ENCODE measurements around the gene CXCL9. TPM values are rescaled to one million over a fixed set of nuclear protein-coding genes. Genes with fewer than 3 reads are reported as not detected.

CXCL9 gene
- total RNA-seq = not detected
- polyA plus RNA-seq (2013, experiment 1 of 2) = not detected
- polyA plus RNA-seq (2013, experiment 2 of 2) = not detected
- long read RNA-seq, experiment 1 = 0 reads
- long read RNA-seq, experiment 2 = 0 reads
- long read RNA-seq, experiment 3 = 0 reads
- long read RNA-seq, experiment 4 = 0 reads

GRCh38 chr4:76007089-76007862, at the start of gene CXCL9:
Gene CXCL9 (minus strand): TSS chr4:76007509. CDS start chr4:76007449, 60 bp downstream.
- no peaks in the 10 kb centered on the region for H3K36me3 Mint-ChIP-seq (ENCODE audit: low read depth)
- no peak for DNase-seq
- H3K4me1 Mint-ChIP-seq = peaks cover 7% of the 10 kb centered on the region
- no peak within 1 kb of the TSS for H3K4me3 Mint-ChIP-seq
- Histone ChIP-seq H3K27ac (ENCODE audit: low read depth, low read length) (no peak within 1 kb of the TSS), H3K9me3 (ENCODE audit: control insufficient read depth, low read length) (no peaks in the 10 kb centered on the region), H3K27me3 (ENCODE audit: control insufficient read depth, insufficient read depth, low read length, poor library complexity, severe bottlenecking) (no peaks in the 10 kb centered on the region), H3K4me1 (ENCODE audit: control insufficient read depth, insufficient read depth, low read length) (no peaks in the 10 kb centered on the region), H3K9ac (ENCODE audit: extremely low read depth, low read length, poor library complexity, severe bottlenecking) (no peak within 1 kb of the TSS), H3K4me3 (ENCODE audit: low read length) (no peak within 1 kb of the TSS), H3K36me3 (ENCODE audit: control insufficient read depth, insufficient read depth, low read length) (no peaks in the 10 kb centered on the region)
- peaks cover 5% of the 10 kb centered on the region for H3K27me3 Mint-ChIP-seq (ENCODE audit: insufficient read depth)
- WGBS, 2 experiments (ENCODE audit: insufficient coverage in 1 of 2, insufficient read length in 1 of 2) = 90 to 100% methylated on average over 1 of the region's 1 CpG
- H3K9me3 Mint-ChIP-seq = no peaks in the 10 kb centered on the region
- H3K27ac Mint-ChIP-seq = no peak within 1 kb of the TSS
- TF ChIP-seq, protein P1, sequence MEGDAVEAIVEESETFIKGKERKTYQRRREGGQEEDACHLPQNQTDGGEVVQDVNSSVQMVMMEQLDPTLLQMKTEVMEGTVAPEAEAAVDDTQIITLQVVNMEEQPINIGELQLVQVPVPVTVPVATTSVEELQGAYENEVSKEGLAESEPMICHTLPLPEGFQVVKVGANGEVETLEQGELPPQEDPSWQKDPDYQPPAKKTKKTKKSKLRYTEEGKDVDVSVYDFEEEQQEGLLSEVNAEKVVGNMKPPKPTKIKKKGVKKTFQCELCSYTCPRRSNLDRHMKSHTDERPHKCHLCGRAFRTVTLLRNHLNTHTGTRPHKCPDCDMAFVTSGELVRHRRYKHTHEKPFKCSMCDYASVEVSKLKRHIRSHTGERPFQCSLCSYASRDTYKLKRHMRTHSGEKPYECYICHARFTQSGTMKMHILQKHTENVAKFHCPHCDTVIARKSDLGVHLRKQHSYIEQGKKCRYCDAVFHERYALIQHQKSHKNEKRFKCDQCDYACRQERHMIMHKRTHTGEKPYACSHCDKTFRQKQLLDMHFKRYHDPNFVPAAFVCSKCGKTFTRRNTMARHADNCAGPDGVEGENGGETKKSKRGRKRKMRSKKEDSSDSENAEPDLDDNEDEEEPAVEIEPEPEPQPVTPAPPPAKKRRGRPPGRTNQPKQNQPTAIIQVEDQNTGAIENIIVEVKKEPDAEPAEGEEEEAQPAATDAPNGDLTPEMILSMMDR (conservative IDR thresholded peaks at IDR 0.05) = no peak

DNA sequence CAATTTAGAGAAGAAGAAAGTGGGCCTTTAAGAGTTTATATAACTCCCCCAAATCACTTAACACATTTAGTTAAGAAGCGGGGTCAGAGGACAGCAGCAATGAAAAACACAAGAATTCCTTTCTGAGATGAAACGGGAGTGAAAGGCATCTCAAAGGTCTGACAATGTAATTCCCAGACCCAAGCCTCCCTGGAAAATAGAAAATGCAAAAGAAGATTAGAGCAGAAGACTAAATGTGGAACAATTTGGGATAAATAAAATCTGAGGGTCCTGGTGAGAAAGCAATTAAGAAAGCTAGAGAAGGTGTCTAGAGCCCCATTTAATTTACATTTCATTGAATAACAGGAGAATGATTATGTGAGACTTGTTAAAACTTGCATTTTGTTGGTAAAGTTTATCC, 48.1 kb upstream of the CXCL9 start:
- H3K4me3 ChIP-seq (ENCODE audit: low read length) = no peak overlapping the region
- Mint-ChIP-seq H3K4me3 (no peak overlapping the region), H3K27ac (no peak overlapping the region), H3K36me3 (ENCODE audit: low read depth) (no peaks in the 10 kb centered on the region), H3K27me3 (ENCODE audit: insufficient read depth) (no peaks in the 10 kb centered on the region), H3K9me3 (peaks cover under 1% of the 10 kb centered on the region), H3K4me1 (peaks cover 32% of the 10 kb centered on the region)
- no peak overlapping the region for H3K9ac ChIP-seq (ENCODE audit: extremely low read depth, low read length, poor library complexity, severe bottlenecking)
- H3K36me3 ChIP-seq (ENCODE audit: control insufficient read depth, insufficient read depth, low read length) = no peaks in the 10 kb centered on the region
- H3K9me3 ChIP-seq (ENCODE audit: control insufficient read depth, low read length) = no peaks in the 10 kb centered on the region
- TF ChIP-seq, protein P1 (conservative IDR thresholded peaks at IDR 0.05) = no peak
- H3K27me3 ChIP-seq (ENCODE audit: control insufficient read depth, insufficient read depth, low read length, poor library complexity, severe bottlenecking) = no peaks in the 10 kb centered on the region
- H3K4me1 ChIP-seq (ENCODE audit: control insufficient read depth, insufficient read depth, low read length) = no peaks in the 10 kb centered on the region
- no peak for DNase-seq
- H3K27ac ChIP-seq (ENCODE audit: low read depth, low read length) = no peak overlapping the region
- 69 to 78% methylated on average over 1 to 2 of the region's 2 CpGs for WGBS, 2 experiments (ENCODE audit: insufficient coverage in 1 of 2, insufficient read length in 1 of 2)

DNA sequence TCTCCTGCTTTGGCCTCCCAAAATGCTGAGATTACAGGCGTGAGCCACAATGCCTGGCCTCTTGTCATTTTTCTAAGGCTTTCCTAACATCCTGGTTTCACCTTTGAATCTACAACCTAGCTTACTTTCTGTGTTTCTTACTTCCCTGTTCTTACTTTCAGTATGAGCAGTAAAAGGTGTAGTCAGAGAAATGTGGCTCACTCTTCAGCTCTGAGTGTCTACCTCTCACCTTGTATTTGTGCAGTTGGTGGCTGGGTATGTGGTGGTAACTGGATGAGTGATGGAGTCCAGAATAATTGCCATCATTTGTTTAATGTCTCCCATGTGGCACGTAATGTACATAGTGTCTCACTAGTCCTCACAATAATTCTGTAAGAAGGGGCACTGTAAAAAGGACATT, 47.7 kb upstream of the CXCL9 start:
- DNase-seq = no peak
- H3K4me1 Mint-ChIP-seq = peaks cover 32% of the 10 kb centered on the region
- Histone ChIP-seq H3K27me3 (ENCODE audit: control insufficient read depth, insufficient read depth, low read length, poor library complexity, severe bottlenecking) (no peaks in the 10 kb centered on the region), H3K27ac (ENCODE audit: low read depth, low read length) (no peak overlapping the region), H3K4me3 (ENCODE audit: low read length) (no peak overlapping the region), H3K4me1 (ENCODE audit: control insufficient read depth, insufficient read depth, low read length) (no peaks in the 10 kb centered on the region), H3K9ac (ENCODE audit: extremely low read depth, low read length, poor library complexity, severe bottlenecking) (no peak overlapping the region), H3K36me3 (ENCODE audit: control insufficient read depth, insufficient read depth, low read length) (no peaks in the 10 kb centered on the region), H3K9me3 (ENCODE audit: control insufficient read depth, low read length) (no peaks in the 10 kb centered on the region)
- no peaks in the 10 kb centered on the region for H3K27me3 Mint-ChIP-seq (ENCODE audit: insufficient read depth)
- no peaks in the 10 kb centered on the region for H3K36me3 Mint-ChIP-seq (ENCODE audit: low read depth)
- H3K9me3 Mint-ChIP-seq = peaks cover 5% of the 10 kb centered on the region
- WGBS, 2 experiments (ENCODE audit: insufficient coverage in 1 of 2, insufficient read length in 1 of 2) = 88 to 100% methylated on average over 1 to 2 of the region's 2 CpGs
- H3K27ac Mint-ChIP-seq = no peak overlapping the region
- no peak overlapping the region for H3K4me3 Mint-ChIP-seq
- TF ChIP-seq, protein P1 (conservative IDR thresholded peaks at IDR 0.05) = no peak

All from endodermal cell (in vitro differentiated cells).